NCI-H146 treated with DMSO at 0.1 percent for 48 hours (cell line): ENCODE measurements around the gene VKORC1.

Experiments
- DNase-seq: peaks from one replicate; lab custom pipeline; 2025; ENCODE audit not compliant: unreplicated experiment; lab: John Stamatoyannopoulos, UW

Gene VKORC1

DNA sequence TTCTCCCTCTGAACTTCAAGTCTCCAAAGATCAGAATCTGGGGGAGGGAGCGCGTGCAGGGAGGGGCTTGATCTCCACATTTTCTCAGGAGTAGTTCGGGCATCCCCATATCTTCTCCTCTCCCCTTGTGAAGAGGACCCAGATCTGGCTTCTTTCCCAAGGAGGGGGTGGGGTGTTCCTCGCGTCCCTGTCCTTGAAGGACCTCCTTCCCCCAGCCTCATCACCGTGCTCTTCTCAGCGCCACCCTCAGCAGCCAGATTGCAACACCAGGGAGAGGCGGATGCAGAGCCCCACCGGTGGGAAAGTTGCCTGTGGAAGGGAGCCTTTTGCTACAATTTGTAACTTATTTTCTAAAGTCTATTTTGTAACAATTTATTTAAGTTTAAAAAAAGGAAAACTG lies 11.5 kb downstream of the VKORC1 start:
- no peak for DNase-seq

DNA sequence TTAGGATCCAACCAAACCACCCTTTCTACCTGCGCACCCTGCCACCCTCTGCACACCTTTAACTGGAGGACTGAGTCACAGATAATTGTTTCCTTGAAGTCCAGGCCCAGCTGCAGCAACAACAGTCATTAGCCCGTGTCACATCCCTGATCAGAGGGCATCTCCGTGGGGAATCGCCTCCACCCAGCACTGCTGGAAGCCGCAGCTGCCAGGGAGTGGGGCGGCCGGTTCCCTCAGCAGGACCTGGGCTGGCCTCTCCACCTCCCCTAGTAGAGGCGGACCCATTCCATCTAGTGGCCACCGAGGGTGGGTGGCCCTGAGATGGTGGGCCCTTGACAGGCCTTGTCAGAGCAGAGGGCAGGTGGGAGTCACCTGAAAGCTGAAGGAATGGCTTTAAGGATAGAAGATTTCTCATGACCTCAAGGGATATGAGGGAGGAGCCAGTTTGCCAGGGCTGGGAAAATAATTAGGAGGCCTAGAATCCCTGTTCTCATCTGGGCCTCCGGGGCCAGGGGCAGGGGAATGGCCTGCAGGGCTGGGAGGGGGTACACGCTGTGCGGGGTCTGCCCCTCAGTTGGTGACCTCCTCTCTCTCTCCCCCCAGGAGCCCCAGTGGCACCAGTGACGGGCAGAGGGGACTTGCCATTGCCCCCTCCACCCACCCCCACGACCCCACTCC lies 12.1 kb downstream of the VKORC1 start:
- DNase-seq = no peak

DNA sequence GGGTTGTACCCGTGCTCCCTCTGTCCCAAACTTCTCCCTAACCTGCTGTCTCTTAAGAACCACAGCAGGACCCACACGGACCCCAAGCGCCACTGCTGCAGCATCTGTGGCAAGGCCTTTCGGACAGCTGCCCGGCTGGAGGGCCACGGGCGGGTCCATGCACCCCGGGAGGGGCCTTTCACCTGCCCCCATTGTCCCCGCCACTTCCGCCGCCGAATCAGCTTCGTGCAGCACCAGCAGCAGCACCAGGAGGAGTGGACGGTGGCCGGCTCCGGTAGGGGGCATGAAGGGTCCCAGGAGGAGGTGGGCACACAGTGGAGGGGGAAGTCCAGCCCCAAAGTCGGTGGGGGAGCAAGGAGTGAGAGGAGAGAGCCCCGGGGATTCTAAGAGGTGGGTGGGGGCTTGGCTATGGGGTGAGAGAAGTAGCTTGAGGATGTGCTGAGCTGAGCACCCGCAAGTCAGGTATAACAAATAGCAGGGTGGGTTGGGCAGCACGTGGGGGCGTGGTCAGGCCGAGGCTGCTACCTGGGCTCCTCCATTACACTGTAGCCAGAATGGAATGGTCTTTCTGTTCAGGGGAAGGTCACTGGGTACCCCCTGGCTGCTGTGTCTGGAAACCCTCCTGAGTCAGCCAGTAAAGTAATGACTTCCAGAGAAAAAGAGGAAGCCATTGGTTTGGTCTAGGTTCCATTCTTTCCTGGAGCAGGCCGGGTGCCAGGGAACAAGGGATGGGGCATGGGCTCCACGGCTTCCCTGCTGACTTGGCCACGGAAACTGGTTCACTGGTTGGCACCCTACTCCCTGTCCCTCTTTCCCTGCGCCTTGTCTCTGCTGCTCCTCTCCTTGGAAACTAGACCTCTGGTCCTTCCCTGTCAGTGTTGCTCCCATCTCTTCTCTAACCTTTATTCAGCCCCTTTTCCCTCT lies 12.9 kb downstream of the VKORC1 start:
- DNase-seq = no peak

DNA sequence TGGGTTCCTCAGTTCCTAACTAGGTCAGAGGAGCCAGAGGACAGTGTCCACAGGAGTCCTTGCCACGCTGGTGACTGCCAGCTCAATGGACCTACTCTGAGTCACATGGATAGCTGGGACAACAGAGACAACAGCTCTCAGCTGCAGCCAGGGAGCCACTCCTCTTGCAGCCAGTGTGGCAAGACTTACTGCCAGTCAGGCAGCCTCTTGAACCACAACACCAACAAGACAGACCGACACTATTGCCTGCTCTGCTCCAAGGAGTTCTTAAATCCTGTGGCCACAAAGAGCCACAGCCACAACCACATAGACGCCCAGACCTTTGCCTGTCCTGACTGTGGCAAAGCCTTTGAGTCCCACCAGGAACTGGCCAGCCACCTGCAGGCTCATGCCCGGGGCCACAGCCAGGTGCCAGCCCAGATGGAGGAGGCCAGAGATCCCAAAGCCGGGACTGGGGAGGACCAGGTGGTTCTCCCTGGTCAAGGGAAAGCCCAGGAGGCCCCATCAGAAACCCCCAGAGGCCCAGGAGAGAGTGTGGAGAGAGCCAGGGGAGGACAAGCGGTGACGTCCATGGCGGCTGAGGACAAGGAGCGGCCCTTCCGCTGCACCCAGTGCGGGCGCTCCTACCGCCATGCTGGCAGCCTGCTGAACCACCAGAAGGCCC lies 13.7 kb downstream of the VKORC1 start:
- DNase-seq = no peak

- DNase-seq = no peak
Measured at GRCh38 chr16:31080035-31080629, 14.5 kb downstream of the VKORC1 start.

GRCh38 chr16:31079342-31079944 lies 15.2 kb downstream of the VKORC1 start:
- no peak for DNase-seq

DNA sequence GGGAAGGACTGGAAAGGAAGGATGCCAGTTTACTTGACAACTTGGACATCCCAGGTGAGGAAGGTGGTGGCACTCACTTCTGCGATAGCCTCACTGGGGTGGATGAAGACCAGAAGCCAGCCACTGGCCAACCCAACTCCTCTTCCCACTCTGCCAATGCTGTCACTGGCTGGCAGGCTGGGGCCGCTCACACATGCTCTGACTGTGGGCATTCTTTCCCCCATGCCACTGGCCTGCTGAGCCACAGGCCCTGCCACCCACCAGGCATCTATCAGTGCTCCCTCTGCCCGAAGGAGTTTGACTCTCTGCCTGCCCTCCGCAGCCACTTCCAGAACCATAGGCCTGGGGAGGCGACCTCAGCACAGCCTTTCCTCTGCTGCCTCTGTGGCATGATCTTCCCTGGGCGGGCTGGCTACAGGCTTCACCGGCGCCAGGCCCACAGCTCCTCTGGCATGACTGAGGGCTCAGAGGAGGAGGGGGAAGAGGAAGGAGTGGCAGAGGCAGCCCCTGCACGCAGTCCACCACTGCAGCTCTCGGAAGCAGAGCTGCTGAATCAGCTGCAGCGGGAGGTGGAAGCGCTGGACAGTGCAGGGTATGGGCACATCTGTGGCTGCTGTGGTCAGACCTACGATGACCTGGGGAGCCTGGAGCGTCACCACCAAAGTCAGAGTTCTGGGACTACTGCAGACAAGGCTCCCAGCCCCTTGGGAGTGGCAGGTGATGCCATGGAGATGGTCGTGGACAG lies 15.8 kb downstream of the VKORC1 start:
- no peak for DNase-seq

GRCh38 chr16:31077592-31078396 lies 16.8 kb downstream of the VKORC1 start:
- DNase-seq = no peak

DNA sequence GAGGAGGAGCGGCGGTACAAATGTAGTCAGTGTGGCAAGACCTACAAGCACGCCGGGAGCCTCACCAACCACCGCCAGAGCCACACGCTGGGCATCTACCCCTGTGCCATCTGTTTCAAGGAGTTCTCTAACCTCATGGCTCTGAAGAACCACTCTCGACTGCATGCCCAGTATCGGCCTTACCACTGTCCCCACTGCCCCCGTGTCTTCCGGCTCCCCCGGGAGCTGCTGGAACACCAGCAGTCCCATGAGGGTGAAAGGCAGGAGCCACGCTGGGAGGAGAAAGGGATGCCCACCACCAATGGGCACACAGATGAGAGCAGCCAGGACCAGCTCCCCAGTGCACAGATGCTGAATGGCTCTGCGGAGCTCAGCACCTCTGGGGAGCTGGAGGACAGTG lies 17.6 kb downstream of the VKORC1 start:
- no peak for DNase-seq

DNA sequence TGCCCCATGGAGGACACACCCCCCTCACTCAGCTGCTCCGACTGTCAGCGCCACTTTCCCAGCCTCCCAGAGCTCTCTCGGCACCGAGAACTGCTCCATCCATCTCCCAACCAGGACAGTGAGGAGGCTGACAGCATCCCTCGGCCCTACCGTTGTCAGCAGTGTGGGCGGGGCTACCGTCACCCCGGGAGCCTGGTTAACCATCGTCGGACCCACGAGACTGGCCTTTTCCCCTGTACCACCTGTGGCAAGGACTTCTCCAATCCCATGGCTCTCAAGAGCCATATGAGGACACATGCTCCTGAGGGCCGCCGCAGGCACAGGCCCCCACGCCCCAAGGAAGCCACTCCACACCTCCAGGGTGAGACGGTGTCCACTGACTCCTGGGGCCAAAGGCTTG lies 18.3 kb downstream of the VKORC1 start:
- DNase-seq = no peak

GRCh38 chr16:31074814-31075183 lies 19.8 kb downstream of the VKORC1 start:
- DNase-seq = no peak

- peak; percentile 99 for DNase-seq
Measured at GRCh38 chr16:31073970-31074813, 20.4 kb downstream of the VKORC1 start, which contains the start of the genes ZNF646 and ZNF668. TSS of gene ZNF646 (plus strand) at chr16:31074422. CDS start at chr16:31076325, 1,903 bp downstream. TSS of gene ZNF668 (minus strand) at chr16:31074240. CDS start at chr16:31064459, 9,781 bp downstream.

DNA sequence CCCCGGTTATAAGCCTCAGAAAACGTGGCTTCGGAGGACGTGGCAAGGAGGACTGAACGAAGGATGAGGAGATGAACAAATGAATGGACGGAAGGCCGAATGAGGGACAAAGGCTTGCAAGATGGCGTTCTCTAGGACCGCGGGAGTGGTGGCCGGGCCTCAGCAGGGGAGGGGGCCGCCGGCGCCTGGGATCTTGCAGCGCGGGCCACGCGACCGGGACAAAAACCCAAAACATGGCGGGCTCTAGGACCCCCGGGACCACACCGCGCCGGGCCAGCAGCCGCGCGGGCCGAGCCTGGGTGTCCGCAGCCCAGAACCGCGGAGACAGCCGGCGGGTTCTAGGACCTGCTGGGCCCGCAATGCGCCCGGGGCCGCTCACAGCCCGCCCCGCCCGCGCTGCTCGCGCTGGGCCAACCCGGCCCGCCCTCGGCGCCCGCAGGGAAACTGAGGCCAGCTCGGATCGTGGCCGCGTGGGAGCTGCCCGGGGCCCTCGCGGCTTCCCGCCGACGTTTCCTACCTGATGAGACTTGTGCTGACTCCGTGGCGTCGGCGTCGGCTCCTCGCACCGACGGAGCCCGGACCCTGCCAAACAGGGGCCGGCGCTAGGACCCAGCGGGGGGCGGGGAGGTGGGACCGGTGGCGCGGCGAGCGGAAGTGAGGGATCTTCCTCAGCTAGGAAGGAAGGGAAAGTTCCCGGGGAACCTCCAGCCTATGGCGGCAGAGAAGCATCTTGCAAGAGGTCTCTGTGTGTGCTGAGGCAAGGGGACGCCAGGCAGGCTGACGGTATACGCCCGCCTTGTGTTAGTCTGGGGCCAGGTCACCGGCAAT lies 21.2 kb downstream of the VKORC1 start:
- DNase-seq = peak; percentile 83

DNA sequence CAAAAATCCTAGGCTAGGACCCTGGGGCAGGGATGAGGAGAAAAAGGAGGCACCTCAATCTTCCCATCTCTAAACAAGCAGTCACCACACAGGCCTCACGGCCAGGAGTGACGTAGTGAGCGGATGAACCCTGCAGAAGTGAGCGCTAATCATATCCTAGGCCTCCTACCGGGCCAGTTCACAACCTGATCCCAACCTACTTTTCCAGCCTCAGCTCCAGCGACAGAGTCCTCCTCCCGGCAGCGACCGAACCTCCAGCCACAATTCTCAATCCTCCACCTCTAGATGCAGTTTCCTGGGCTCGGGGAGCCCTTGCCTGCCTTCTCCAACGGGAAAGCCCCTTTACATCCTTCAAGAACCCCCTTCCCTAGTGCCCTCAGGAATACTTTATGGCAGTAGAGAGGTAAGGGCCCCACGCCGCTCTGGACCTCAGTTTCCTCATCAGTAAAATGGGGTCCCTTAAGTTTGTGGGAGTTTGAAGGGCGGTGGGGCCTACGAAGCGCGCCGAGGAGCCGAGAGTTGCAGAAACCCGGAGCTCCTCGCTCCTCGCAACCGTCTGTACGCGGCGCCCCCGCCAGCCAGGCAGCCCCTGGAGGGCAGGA lies 22.0 kb downstream of the VKORC1 start:
- no peak for DNase-seq

GRCh38 chr16:31071861-31072260 lies 22.7 kb downstream of the VKORC1 start:
- DNase-seq = no peak

- DNase-seq = no peak
Measured at GRCh38 chr16:31067342-31067741, 27.3 kb downstream of the VKORC1 start.

DNA sequence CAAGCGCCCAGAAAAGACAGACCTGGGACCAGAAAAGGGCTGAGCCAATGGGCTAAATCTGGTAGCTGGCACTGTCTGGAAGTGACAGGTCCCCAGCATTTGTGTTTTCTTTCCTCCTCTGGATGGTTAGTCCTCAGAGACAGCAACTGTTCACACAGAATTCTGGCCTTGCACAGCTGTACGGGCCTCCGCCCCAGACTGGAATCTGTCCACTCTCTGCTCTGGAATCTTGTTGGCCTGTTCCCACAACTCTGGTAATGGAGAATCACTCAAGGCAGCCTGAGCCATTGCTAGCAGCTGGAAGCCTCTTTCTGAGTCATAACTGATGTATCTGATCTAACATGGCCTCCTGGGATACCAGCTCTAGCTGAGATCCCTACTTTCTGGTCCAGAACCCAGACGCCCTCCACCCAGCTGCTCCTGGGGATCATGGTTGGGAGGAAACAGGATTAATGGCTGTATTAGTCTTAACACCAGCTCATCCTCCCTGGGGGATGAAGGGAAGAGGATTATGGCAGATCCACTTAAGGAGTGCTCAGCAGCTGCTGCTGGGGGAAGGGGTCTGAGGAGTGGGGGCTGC lies 29.6 kb downstream of the VKORC1 start:
- DNase-seq = no peak
